Esophagus (tissue), 2 donors: ENCODE results near the gene ARHGAP24. TPM values are rescaled to one million over a fixed set of nuclear protein-coding genes. Genes with fewer than 3 reads are reported as not detected.

ENCODE experiments used
- H3K27ac ChIP-seq, 2 donors: one replicate each; pipeline ENCODE4 v1.5.1; 2013; ENCODE audit warnings: low read depth in 2 of 2, mild to moderate bottlenecking in 2 of 2, inconsistent platforms in 1 of 2, low read length in 1 of 2, moderate library complexity in 1 of 2
- H3K27me3 ChIP-seq, 2 donors: one replicate each; pipeline ENCODE4 v1.6.1; 2013; ENCODE audit warnings: low read length in 2 of 2, control low read depth in 1 of 2, mild to moderate bottlenecking in 1 of 2; ENCODE audit not compliant: insufficient read depth in 2 of 2, control insufficient read depth in 1 of 2
- H3K36me3 ChIP-seq, 2 donors: one replicate each; pipeline ENCODE4 v1.6.1; 2013; ENCODE audit warnings: low read length in 1 of 2; ENCODE audit not compliant: control insufficient read depth in 2 of 2, insufficient read depth in 2 of 2
- H3K4me1 ChIP-seq, 2 donors: one replicate each; pipeline ENCODE4 v1.6.1; 2013; ENCODE audit warnings: low read length in 1 of 2; ENCODE audit not compliant: control insufficient read depth in 2 of 2, insufficient read depth in 2 of 2
- H3K4me3 ChIP-seq, 2 donors: one replicate each; pipeline ENCODE4 v1.5.1; 2013; ENCODE audit warnings: low read length in 2 of 2, mild to moderate bottlenecking in 2 of 2, low read depth in 1 of 2, moderate library complexity in 1 of 2
- H3K9me3 ChIP-seq, 2 donors: one replicate each; pipeline ENCODE4 v1.6.1; 2013; ENCODE audit warnings: mild to moderate bottlenecking in 2 of 2, low read depth in 1 of 2, low read length in 1 of 2, moderate library complexity in 1 of 2; ENCODE audit not compliant: control insufficient read depth in 2 of 2, insufficient read depth in 1 of 2
- WGBS, 2 donors: extraction: QIAGEN DNeasy Blood & Tissue Kit; methylation state at CpG; one replicate each; pipeline ENCODE4 v1.1.7; 2013; 5-methylcytosine and 5-hydroxymethylcytosine counted together
- polyA plus RNA-seq, 2 donors: library from polyadenylated mRNA; stranded (reverse); fragments of 200-250 nt; gene quantifications; one replicate each; pipeline ENCODE4 v1.2.3, GENCODE V29; 2013
- donor health status: healthy with polysubstance abuse.
- donor health status: Bipolar disorder and iron deficiency.

Gene ARHGAP24
- polyA plus RNA-seq, 2 donors = 2.0 to 2.8 TPM

GRCh38 chr4:85928775-85929591 is 454.0 kb downstream of the ARHGAP24 start:
- Histone ChIP-seq H3K4me3 (no peak overlapping the region), H3K27me3 (no peaks in the 10 kb centered on the region), H3K4me1 (peaks cover 0 to 2% of the 10 kb centered on the region in 2 donors), H3K9me3 (no peaks in the 10 kb centered on the region), H3K36me3 (no peaks in the 10 kb centered on the region), H3K27ac (no peak overlapping the region)
- 54 to 63% methylated on average over 5 of the region's 5 CpGs for WGBS, 2 donors

GRCh38 chr4:85929961-85930665 is 455.2 kb downstream of the ARHGAP24 start:
- Histone ChIP-seq H3K4me1 (peaks cover 0 to 2% of the 10 kb centered on the region in 2 donors), H3K36me3 (no peaks in the 10 kb centered on the region), H3K27ac (no peak overlapping the region), H3K9me3 (no peaks in the 10 kb centered on the region), H3K27me3 (no peaks in the 10 kb centered on the region), H3K4me3 (no peak overlapping the region)
- WGBS, 2 donors = 26 to 32% methylated on average over 10 of the region's 10 CpGs

- Histone ChIP-seq H3K9me3 (no peaks in the 10 kb centered on the region), H3K4me3 (no peak overlapping the region), H3K36me3 (no peaks in the 10 kb centered on the region), H3K4me1 (peaks cover 0 to 2% of the 10 kb centered on the region in 2 donors), H3K27ac (no peak overlapping the region), H3K27me3 (no peaks in the 10 kb centered on the region)
- 52 to 67% methylated on average over 18 of the region's 18 CpGs for WGBS, 2 donors
These were observed 457.7 kb downstream of the ARHGAP24 start for GRCh38 chr4:85932500-85933290.

DNA sequence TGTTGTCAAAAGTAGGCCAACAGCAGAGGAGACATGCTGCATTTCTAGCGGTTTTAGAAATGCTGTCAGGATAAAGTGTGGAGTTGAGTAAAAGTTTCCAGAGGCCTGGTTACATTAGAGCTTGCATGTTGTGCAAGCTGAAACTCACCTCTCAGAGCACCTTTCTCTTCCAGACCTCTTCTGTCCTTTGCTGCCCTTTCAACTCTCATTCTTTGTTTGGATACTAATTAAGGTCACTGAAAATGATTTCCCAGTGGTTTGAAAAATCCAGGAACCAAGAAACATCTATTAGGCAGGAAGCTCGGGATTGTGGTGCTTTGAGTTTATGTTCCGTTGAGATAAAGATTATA is 458.3 kb downstream of the ARHGAP24 start:
- H3K27ac ChIP-seq = no peak overlapping the region
- no peaks in the 10 kb centered on the region for H3K9me3 ChIP-seq
- H3K36me3 ChIP-seq = no peaks in the 10 kb centered on the region
- H3K27me3 ChIP-seq = no peaks in the 10 kb centered on the region
- 81 to 90% methylated on average over 3 of the region's 3 CpGs for WGBS, 2 donors
- peaks cover 0 to 2% of the 10 kb centered on the region in 2 donors for H3K4me1 ChIP-seq
- no peak overlapping the region for H3K4me3 ChIP-seq

DNA sequence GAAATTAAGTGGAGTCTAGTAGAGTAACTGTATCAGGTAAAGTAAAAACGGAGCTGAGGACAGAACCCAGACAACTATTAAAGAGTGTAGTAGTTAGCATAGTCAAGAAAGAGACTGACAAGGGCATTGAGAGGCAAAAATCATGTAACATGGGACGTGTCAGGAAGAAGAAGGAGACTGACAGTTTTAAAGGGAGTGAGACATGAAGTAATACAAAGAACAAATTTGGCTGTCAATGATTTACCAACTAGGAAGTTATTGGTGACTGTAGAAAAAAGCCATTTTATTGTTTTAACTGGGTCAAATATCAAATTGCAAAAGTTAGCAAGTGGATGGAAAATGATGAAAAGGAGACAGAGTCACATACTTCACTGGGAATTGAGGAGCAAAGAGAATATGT is 462.6 kb downstream of the ARHGAP24 start:
- 71 to 79% methylated on average over 2 of the region's 2 CpGs for WGBS, 2 donors
- Histone ChIP-seq H3K9me3 (no peaks in the 10 kb centered on the region), H3K27ac (no peak overlapping the region), H3K27me3 (no peaks in the 10 kb centered on the region), H3K4me3 (no peak overlapping the region), H3K36me3 (no peaks in the 10 kb centered on the region), H3K4me1 (no peaks in the 10 kb centered on the region)

- no peaks in the 10 kb centered on the region for H3K9me3 ChIP-seq
- H3K4me3 ChIP-seq = no peak overlapping the region
- no peaks in the 10 kb centered on the region for H3K27me3 ChIP-seq
- H3K36me3 ChIP-seq = no peaks in the 10 kb centered on the region
- WGBS, 2 donors = 75 to 88% methylated on average over 5 of the region's 5 CpGs
- no peak overlapping the region for H3K27ac ChIP-seq
- H3K4me1 ChIP-seq = no peaks in the 10 kb centered on the region
These were observed 463.1 kb downstream of the ARHGAP24 start for GRCh38 chr4:85938062-85938461.

DNA sequence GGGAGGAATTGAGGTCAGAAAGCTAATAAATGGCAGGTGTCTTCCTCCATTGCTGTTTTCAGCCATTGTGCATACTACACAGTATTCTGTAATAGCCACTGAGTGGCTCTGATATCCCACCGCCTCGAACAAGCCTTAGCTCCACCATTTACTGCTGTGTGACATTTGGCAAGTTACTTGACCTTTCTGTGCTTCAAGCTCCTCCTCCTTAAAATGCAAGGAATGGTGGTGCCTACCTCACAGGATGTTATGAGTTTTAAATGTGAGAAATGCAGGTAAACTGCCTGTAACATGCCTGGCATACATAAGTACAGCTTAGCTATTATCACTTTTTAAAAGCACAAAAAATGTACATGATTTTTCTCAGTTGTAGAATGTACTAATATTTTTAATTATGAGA is 464.0 kb downstream of the ARHGAP24 start:
- Histone ChIP-seq H3K27me3 (no peaks in the 10 kb centered on the region), H3K36me3 (no peaks in the 10 kb centered on the region), H3K4me3 (no peak overlapping the region), H3K27ac (peak overlapping the region in 1 of 2 donors; percentile 3), H3K4me1 (no peaks in the 10 kb centered on the region), H3K9me3 (no peaks in the 10 kb centered on the region)
- 95 to 98% methylated on average over 2 of the region's 2 CpGs for WGBS, 2 donors

- no peaks in the 10 kb centered on the region for H3K9me3 ChIP-seq
- 78 to 85% methylated on average over 6 of the region's 6 CpGs for WGBS, 2 donors
- H3K27ac ChIP-seq = no peak overlapping the region
- H3K27me3 ChIP-seq = no peaks in the 10 kb centered on the region
- H3K36me3 ChIP-seq = no peaks in the 10 kb centered on the region
- H3K4me1 ChIP-seq = no peaks in the 10 kb centered on the region
- H3K4me3 ChIP-seq = no peak overlapping the region
These were observed 464.6 kb downstream of the ARHGAP24 start for GRCh38 chr4:85939595-85939994.

DNA sequence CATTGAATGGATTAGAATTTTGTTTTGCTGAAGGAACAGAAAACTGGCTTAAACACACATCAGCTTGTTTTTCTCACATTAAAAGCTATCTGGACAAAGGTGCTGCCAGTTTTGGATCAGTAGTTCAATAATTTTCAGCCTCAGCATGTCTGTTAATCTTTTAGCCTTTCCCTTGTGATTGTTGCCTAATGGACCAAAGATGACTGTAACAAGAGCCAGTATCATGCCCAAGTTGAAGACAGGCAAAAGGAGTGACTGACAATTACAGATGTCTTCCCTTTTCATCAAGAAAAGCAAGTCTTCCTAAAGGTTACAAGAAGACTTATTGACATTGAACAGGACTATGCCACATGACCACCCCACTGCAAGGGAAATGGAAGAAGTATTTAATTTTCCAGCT is 465.2 kb downstream of the ARHGAP24 start:
- Histone ChIP-seq H3K36me3 (no peaks in the 10 kb centered on the region), H3K4me3 (no peak overlapping the region), H3K27ac (no peak overlapping the region), H3K9me3 (no peaks in the 10 kb centered on the region), H3K4me1 (no peaks in the 10 kb centered on the region), H3K27me3 (no peaks in the 10 kb centered on the region)
